Activated T-cell treated with anti-CD3 and anti-CD28 coated beads, Interleukin-2, amount 50 U/mL, for 48 hours (primary cell): ENCODE measurements around the gene P3H2.

Experiments
- DNase-seq, 2 experiments: peaks; one replicate each; pipeline ENCODE4 v3.0.0-alpha.2; 2020

P3H2 gene

DNA sequence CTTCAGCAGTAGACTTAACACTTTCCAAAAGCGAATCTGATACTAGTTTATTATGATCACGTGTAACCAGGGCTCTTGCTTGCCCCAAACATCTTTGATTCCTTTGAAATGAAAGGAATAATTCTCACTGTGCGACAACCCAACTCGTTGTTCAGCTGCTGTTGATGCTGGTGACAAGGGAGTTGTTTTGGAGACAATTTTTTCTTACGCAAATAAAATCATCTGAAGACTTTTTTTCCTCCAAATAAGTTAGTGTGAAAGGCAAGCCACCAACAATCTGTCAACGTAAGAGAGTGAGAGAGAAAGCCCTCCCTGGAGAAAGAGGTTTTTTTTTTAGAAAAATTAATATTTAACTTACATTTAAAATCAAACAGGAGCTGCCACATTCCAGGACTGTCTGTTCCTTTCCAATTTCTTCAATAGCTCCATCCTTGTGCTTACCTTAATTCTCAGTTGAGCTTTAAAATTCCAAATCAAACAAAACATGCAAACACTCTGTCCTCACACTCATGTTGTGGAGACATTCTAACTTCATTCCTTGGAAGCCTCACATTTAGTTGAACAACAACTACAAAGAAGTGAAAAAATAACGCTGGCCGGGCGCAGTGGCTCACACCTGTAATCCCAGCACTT is 4.9 kb upstream of the P3H2 start:
- no peak for DNase-seq

DNA sequence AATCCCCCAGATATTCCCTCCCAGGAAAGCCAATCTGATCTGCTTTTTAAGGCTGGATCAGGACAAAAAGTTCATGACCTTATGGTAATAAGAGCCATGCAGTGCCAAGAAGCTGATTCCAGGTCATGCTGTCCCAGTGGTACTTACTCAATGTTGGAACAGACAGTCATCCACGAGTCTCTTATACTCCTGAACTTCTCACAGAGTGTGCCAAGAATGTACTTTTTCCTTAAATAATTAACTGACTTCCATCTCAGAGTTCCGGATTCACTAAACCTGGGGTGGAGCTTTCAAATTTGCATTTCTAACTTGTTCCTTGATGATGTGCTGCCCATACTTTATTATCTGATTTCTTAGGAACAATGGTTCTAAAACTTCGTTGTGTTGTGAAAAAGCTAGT is 3.4 kb upstream of the P3H2 start:
- DNase-seq = no peak

DNA sequence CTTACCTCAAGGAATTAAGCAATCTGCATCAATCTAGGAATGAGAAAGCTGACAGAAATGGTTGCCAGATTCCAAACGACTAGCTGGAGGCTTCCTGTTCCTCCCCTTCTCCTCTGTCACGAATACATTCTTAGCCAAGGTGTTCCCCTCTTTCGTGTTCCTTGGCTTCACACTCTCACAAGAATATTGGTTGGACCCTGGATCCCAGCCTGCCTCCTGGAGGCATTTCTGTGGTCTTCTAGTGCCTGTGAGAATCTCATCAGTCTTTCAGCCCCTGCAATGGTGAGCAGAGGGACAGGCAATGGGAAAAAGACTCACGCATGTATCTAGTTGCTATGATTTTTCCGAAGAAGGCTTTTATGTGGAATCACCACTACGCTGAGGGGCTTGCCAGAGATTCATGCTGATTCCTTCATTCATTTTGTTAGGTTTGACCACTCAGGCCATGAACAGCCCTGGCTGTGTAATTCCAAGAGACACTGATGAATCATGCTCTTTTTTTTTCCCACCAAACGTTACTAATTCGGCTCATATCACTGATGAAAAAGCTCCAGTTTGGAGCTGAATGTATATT is 1.6 kb upstream of the P3H2 start:
- DNase-seq = no peak

DNA sequence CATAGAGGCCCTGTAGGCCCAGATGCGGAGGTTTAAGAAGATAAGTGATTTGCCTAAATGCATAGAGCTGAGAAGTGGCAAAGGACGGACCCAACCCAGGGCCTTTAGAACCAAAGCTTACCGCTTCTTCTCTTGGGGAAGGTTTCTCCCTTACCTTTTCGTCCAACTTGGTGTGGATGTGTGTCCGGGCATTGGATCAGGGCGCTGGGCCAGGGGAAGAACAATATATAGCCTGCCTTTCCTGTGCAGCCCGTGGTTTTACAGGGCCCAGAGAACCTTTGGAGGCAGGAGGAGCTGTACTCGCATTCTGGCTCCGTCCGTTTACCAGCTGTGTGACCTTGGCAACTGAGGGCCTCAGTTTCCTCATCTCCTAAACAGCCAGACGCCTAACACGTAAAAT is 686 bp upstream of the P3H2 start:
- no peak for DNase-seq

DNA sequence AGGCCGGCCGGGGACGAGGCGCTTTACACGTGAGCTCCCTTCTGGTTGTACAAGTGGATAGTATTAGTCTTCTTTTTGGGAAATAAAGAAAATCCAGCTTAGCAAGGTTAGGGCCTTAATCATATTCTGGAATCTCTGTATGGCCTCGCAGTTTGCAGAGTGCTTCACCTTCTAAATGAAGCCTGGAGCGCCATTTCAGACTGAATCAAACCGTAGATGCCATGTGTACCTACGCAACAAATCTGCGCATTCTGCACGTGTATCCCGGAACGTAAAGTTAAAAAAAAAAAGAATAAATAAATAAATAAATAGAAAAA is 322 bp upstream of the P3H2 start:
- DNase-seq = no peak

DNA sequence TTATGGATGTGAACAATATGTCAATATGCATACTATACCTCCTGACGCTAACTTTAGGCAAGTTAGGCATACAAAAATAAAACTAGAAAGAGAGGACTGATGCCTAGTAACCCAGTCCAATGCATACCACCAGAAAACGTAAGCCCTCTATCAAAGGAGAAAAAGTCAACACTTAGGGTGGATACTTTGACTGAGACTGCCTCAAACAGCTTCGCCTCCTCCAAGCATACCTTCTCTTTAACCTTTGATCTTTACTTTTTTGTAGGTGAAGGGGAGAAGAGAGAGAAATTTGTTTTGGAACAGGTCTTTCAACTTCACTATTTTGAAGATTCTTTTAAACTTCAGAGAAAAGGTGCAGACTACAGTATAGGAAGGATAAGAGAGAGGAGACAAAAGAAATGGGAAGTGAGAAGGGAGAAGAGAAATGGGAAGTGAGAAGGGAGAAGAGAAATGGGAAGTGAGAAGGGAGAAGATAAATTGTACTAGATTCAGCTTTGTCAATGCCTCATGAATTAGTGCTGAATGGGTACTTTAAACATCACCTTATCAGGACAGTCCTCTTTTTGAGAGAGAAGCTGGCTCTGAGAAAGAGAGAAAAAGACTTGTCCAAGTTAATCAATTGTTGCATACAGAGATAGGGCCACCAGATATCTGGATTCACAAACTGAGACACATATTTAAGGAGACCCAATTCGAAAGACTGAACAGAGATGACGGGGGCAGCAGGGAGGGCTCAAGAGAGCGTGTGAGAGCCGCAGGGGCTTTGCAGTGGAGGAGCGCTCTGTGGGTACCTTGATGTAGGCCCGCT is 1.0 kb downstream of the P3H2 start:
- DNase-seq = no peak

DNA sequence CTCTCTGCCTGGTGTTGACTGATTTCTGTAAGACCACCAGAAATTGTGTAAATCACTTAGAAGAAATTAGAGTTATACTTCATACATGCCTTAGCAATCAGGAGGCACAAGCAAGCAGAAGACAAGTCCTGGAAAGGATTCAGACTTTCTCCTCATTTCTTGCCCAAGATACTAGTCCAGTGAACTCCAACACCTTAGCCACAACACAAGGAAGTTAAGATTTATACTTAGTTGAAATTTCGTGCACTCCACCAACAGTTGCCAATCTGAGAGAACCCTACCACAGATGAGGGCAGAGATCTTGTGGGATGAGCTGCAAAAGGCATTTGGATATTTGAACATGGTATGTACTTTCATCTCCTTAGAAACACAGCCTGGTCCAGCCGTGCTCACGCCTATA is 2.3 kb downstream of the P3H2 start:
- DNase-seq = no peak

DNA sequence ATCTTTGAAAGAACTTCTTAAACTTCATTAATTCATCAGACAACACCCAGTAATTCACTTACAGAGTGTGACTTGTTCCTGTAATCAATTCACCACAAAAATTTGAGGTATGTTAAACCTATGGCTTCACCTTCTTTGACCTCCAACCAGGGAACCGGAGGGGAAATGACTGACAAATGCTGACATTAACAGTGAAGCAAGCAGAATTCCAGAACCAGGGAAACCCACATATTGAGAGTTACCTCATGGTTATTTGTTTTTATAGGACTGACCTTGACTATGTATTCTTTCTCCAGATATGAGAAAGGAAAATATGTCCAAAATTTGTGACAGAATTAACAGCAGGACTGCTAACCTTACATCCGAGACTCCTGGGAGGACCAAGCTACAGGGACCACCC is 2.7 kb downstream of the P3H2 start:
- DNase-seq = no peak

DNA sequence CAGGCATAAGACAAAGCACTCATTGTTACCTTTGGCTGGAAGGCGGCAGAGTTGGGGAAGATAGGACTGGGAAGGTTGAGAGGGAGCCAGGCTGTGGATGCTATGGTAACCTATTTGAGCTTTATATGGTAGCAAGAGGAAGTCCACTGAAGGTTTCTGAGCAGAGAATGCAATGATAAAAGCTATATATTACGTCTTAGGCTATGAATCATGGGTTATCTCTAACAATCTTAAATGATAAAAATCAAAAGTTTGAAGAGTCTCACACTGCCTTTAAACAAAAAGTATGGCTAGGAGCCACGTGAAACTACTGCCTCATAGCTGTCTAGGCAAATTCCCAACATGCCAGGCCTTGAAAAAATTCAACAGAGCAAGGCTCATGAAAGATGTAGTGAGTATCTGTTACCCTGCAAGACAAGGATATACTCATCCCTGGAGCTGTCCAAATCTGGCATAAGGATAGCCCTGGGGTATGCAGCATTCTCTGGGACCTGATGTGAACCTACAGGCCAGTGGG is 4.1 kb downstream of the P3H2 start:
- DNase-seq = no peak

DNA sequence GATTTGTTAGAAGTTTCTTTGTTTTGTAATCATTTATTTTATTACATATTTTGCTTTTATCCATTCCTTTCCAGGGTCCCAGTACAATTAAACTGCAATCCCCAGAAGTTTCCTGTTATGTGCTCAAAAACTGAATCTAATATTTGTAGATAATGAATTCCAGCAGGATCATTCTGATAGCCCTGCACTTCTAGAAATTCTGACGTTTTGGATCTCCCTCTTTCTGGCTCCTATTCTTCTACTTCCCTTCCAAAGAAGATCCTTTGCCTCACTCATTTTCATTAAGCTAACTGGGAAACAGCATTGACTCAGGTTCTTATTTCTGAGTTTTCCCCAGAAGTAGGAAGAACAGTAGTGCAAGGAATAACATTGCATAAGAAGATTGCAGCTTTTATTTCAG is 9.9 kb downstream of the P3H2 start:
- DNase-seq = no peak

DNA sequence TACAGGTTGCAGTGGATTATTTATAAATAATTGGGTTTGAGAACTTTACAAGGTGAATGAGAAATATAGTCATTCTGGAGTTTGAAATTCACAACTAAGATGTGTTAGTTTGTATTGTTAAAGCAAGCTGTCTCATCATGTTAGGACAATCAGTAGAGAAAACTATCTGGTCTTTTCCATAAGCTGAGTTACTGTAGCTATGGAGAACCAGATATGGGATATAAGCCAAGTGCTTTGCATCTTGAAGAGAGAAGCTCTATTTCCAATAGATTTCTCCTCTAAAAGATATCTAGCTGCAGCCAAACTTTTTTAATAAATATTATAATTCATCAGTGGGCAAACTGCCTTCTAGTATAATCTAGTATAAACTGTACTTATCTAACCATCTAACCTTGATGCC is 11.3 kb downstream of the P3H2 start:
- DNase-seq = no peak

DNA sequence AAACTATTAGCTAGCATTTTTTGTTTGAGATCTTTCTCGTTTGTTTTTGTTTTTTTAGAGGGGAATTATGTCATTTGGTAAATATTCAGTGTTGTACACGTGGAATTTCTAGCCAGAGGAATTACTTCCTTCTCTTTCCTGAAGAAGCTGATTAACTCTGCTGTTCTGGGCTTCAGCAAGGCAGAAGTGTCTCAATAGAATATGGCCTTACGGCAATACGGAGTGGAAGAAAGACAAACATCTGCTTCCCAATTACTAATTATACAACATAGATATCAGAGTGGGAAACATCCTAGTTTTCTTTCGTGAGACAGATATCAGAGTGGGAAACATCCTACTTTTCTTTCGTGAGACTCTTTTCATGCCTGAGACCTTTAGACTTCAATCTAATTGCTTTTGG is 11.9 kb downstream of the P3H2 start:
- no peak for DNase-seq

DNA sequence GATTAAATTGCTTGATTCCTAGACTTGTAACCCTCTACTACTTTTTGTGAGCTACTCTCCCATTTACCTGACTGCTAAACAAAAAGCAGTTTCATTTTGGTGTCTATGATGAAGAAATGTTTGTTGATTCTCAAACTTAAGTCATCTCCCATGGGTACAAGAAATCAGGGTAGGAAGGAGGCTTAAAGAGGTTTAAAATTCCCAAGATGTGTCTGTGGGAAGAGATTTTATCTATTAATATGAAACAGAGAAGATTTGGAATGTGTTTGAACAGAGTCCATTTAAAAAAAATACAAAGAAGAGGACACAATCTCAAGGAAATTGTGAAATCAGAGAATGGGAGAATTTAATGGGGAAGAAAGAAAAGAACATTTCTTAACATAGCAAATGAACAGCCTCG is 14.8 kb downstream of the P3H2 start:
- DNase-seq = no peak

DNA sequence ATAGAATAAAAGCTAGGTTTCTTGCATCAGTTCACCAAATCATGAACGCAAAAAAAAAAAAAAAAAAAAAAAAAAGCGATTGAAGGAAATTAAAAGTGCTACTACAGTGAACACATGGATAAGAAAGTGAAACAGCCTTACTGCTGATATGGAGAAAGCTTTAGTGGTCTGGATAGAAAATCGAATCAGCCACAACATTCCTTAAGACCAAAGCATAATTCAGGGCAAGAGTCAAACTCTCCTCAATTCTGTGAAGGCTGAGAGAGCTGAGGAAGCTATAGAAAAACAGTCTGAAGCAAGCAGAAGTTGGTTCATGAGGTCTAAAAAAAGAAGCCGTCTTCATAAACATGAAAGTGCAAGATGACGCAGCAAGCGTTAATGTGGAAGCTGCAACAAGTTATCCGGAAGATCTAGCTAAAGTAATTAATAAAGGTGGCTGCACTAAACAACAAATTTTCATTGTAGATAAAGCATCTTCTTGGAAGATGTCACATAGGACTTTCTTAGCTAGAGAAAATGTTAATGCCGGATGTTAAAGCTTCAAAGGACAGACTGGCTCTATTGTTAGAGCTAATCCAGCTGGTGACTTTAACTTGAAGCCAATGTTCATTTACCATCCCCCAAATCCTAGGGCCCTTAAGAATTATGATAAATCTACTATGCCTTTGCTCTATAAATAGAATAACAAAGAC is 19.2 kb downstream of the P3H2 start:
- no peak for DNase-seq

DNA sequence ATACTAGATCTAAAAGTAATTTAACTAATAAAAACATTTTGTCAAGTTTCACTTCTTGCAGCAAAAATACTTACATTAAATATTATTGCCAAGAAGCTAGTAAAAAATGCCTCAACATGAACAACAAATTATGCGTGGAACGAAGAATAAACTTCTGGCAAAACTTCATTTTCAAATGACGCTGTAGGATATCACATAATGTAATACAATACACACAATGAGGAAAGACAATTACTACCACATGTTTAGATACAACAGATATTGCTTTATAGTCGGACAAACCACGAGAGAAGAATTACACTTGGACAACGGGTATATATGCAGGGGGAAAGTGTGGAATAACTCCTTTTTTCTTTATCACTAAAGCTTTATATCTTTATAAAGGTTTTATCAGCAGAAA is 21.6 kb downstream of the P3H2 start:
- no peak for DNase-seq

DNA sequence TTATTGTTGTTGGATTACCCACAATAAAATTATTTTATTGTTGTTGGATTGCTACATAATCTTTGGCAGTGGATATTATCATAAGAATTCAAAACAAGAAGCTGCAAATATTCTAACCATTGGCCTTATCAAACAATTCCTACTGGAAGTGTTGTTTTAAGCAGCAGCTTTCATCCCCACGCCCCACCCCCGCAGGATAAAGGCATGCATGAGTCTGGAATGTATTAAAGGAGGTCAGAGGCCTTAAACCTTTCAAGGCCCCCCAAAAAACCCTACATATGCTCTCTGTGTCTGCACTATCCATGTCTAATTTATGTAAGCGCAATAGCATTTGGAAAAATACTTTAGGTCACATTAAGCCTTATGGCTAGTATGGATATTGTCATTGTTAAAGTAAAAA is 23.1 kb downstream of the P3H2 start:
- DNase-seq = no peak

DNA sequence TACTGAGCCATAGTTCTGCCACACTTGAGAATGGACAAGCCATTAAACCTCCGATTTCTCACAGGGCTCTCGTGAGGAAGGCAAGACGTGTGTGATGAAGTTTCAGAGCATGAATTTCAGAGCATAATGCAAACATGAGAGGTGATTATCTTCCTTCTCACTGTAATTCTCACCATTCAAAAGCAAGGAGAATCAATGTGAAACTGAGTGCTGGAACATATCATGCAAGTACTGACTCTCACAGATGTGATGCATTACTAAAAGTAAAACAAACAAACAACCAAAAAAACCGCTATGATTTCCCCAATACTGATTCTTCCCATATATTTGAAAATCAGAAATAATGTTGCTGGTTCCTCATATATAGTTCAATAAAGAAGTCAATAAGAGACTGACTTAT is 23.7 kb downstream of the P3H2 start:
- no peak for DNase-seq

DNA sequence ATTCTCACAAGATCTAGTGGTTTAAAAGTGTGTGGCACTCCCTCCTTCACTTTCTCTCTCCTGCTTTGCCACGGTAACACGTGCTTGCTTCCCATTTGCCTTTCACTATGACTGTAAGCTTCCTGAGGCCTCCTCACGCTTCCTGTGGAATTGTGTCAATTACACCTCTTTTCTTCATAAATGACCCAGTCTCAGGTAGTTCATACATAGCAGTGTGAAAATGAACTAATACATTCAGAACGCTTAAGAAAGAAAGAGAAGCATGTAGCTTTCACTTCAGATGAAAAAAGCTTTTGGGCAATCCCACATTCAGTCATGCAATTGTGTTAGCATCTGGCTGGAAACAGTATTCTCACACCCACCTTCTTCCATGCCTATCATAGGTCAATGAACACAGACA is 24.4 kb downstream of the P3H2 start:
- DNase-seq = no peak

DNA sequence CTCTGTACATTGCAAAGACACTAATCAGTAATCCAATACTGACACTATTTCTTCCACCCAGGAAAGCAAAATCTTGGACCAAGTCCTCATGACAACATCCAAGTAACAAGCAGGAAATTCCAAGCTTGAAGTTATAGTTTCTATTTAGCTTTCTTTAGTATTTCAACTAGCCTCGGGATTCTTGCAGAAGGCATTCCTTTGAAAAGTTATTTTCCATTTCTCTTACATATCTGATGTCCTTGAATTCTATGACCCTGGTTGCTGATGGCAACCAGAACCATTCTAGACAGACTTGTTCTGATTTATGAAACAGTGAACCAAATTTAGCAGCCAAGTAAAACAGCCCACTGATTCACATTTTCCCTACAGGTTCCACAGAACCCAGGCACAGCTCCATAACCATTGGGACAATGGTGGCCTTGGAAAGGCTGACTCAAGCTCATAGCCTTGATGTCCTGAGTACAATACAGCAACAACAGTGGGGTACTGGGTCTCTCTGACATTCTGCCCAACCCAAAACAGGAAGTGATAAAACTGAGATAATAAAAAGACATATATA is 26.5 kb downstream of the P3H2 start:
- DNase-seq = no peak

DNA sequence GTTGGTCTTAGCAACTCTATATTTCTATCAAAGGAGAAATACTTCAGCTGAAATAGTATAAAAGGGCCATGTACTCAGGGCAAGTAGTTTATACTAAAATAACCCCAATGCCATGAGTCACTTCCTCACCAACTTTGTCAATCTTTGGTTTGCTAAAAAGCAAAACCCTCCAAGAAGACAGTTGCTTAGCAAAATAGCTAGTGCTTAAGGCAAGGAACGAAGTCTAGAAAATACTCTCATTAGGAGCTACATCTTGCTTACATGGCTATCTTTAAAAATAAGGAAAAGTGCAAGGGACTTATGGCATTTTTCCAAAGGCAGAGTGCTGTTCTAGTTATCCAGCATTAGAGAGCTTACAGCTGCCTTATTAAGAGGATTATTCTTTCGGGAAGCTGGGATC is 28.4 kb downstream of the P3H2 start:
- no peak for DNase-seq

DNA sequence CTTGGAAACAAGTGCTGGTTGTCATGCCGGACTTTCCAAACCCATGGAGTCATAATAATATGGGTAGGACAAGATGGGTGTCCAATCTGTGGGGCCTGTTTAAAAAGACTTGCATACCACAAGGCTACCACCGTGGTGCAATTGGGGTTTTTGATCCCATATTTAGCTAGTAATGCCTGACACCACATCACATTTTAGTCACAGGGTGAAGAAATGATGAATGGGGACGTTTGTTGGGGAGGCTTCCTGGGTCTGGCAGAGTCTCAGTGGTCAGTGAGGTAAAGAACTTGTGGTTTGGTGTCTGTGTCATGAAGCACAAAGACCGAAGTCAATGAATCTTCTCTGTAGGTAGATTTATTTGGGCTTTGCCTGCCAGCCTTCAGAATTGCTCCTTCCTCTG is 31.0 kb downstream of the P3H2 start:
- no peak for DNase-seq

DNA sequence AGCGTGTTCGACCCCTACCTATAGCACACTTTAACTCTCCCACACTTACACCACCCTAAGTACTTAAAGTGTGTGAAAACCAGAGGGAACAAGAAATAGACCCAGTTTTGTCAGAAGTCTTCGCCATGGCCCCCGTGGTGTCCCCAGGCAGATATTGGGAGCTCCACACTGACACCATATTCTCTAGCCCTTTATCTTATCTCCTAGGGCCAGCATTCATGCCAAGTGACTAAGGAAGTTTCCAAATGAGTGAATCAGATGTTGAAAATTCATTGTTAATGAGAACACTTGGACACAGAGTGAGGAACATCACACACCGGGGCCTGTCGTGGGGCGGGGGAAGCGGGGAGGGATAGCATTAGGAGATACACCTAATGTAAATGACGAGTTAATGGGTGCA is 31.8 kb downstream of the P3H2 start:
- DNase-seq = no peak

DNA sequence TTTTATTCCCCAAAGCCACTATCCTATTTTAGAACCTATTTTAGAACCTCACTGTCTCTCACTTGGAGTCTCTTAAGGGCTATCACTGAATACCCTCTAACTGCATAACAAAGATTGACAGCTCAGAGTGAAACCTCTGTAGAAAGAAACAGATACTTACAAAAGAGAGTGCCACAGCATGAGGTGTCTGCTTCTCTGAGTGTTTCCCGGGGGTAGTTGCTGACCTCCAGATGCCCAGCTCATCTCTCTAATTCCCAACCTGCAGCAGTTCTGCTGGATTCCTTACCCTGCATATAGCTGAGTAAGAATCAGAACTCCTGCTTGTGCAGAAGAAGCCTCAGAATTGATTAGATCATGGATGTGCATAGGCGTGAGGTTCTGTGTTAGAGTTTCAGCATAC is 34.5 kb downstream of the P3H2 start:
- DNase-seq = no peak

DNA sequence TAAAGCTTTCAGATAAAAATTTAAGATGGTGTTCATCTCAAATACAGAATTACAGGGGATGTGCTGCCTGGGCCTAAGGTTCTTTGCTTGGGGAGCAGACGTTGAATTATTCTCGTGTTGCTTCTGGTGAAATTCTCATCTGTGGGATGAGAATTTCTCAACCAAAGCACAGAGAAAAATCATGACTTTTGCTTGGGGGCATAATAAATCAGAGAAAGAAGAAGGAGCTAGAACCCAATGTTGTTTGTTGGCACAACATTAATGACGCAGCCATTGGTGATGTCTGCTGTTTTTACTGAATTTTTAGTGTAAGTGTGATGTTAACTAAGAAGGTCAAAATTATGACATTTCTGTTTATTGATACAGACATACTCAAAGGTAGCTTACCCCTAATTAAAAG is 35.7 kb downstream of the P3H2 start:
- DNase-seq = no peak
